Measurements from ENCODE around the gene ADAM33.

- TF ChIP-seq CTCF (IDR thresholded peaks at IDR 0.05): no peak
- TF ChIP-seq EP300 (IDR thresholded peaks at IDR 0.05): no peak
- TF ChIP-seq POLR2AphosphoS5 (IDR thresholded peaks at IDR 0.05): no peak
Measured at GRCh38 chr20:3711484-3711941, 29.7 kb upstream of the ADAM33 start.
